H9 (cell line): Measurements from ENCODE around the gene PI3. TPM values are rescaled to one million over a fixed set of nuclear protein-coding genes. Genes with fewer than 3 reads are reported as not detected.

ENCODE experiments used
- DNase-seq: peaks from one replicate; pipeline ENCODE4 v3.0.0-alpha.2; 2017
- H2AFZ ChIP-seq: one replicate; pipeline ENCODE4 v1.6.1; 2013; ENCODE audit warnings: mild to moderate bottlenecking, low read length, control low read depth, moderate library complexity
- H2AK5ac ChIP-seq: 2 replicates; pipeline ENCODE4 v1.6.1; 2013; ENCODE audit warnings: low read length, control low read depth, mixed read lengths; ENCODE audit not compliant: insufficient read length
- H2BK120ac ChIP-seq: one replicate; pipeline ENCODE4 v1.6.1; 2013; ENCODE audit warnings: low read depth, mild to moderate bottlenecking, low read length, control low read depth, inconsistent platforms; ENCODE audit not compliant: poor library complexity, severe bottlenecking
- H2BK12ac ChIP-seq: 2 replicates; pipeline ENCODE4 v1.6.1; 2013; ENCODE audit warnings: low read length, control low read depth, mixed read lengths, low read depth; ENCODE audit not compliant: insufficient read length
- H2BK15ac ChIP-seq: 2 replicates; pipeline ENCODE4 v1.6.1; 2013; ENCODE audit warnings: low read depth, low read length, control low read depth
- H2BK20ac ChIP-seq: one replicate; pipeline ENCODE4 v1.6.1; 2013; ENCODE audit warnings: low read depth, mild to moderate bottlenecking, low read length, control low read depth, inconsistent platforms; ENCODE audit not compliant: poor library complexity, severe bottlenecking
- H2BK5ac ChIP-seq: 2 replicates; pipeline ENCODE4 v1.6.1; 2013; ENCODE audit warnings: low read length, control low read depth, mixed read lengths; ENCODE audit not compliant: insufficient read length
- H3K14ac ChIP-seq: 2 replicates; pipeline ENCODE4 v1.6.1; 2013; ENCODE audit warnings: low read length, control low read depth; ENCODE audit not compliant: insufficient read depth
- H3K18ac ChIP-seq: 2 replicates; pipeline ENCODE4 v1.6.1; 2013; ENCODE audit warnings: low read depth, mild to moderate bottlenecking, mixed read lengths, low read length, control low read depth; ENCODE audit not compliant: insufficient read length
- H3K23ac ChIP-seq: 2 replicates; pipeline ENCODE4 v1.6.1; 2013; ENCODE audit warnings: low read length, control low read depth, mixed read lengths, low read depth; ENCODE audit not compliant: insufficient read length
- H3K23me2 ChIP-seq: 2 replicates; pipeline ENCODE4 v1.6.1; 2013; ENCODE audit warnings: low read depth, mild to moderate bottlenecking, mixed read lengths, low read length, control low read depth; ENCODE audit not compliant: insufficient read length, poor library complexity, severe bottlenecking
- H3K27ac ChIP-seq: 2 replicates; pipeline ENCODE4 v1.5.1; 2013; ENCODE audit warnings: low read length, control low read depth, mixed read lengths, low read depth; ENCODE audit not compliant: insufficient read length
- H3K27me3 ChIP-seq: 2 replicates; pipeline ENCODE4 v1.6.1; 2013; ENCODE audit warnings: low read length, control low read depth, inconsistent platforms; ENCODE audit not compliant: insufficient read depth
- H3K4ac ChIP-seq: 2 replicates; pipeline ENCODE4 v1.6.1; 2013; ENCODE audit warnings: low read depth, mild to moderate bottlenecking, control low read depth, inconsistent platforms, low read length, moderate library complexity
- H3K4me1 ChIP-seq: 2 replicates; pipeline ENCODE4 v1.6.1; 2013; ENCODE audit warnings: low read length, control low read depth, inconsistent platforms; ENCODE audit not compliant: insufficient read depth
- H3K4me2 ChIP-seq: 2 replicates; pipeline ENCODE4 v1.6.1; 2013; ENCODE audit warnings: low read length, control low read depth, mixed read lengths; ENCODE audit not compliant: insufficient read length, insufficient read depth
- H3K56ac ChIP-seq: 2 replicates; pipeline ENCODE4 v1.6.1; 2013; ENCODE audit warnings: low read depth, mild to moderate bottlenecking, mixed read lengths, low read length, control low read depth; ENCODE audit not compliant: insufficient read length
- H3K79me1 ChIP-seq: 2 replicates; pipeline ENCODE4 v1.6.1; 2013; ENCODE audit warnings: low read depth, mild to moderate bottlenecking, moderate library complexity, low read length, control low read depth, inconsistent platforms; ENCODE audit not compliant: insufficient read depth, poor library complexity, severe bottlenecking
- H3K79me2 ChIP-seq: 2 replicates; pipeline ENCODE4 v1.6.1; 2013; ENCODE audit warnings: low read length, control low read depth, inconsistent platforms; ENCODE audit not compliant: insufficient read depth
- H3K9ac ChIP-seq: 2 replicates; pipeline ENCODE4 v1.6.1; 2013; ENCODE audit warnings: low read length, control low read depth, mixed read lengths; ENCODE audit not compliant: insufficient read length; ENCODE audit errors: extremely low read depth
- H3K9me3 ChIP-seq: one replicate; pipeline ENCODE4 v1.6.1; 2013; ENCODE audit warnings: low read depth, low read length, inconsistent platforms; ENCODE audit not compliant: control insufficient read depth
- H3T11ph ChIP-seq: one replicate; pipeline ENCODE4 v1.6.1; 2013; ENCODE audit warnings: mild to moderate bottlenecking, low read length, control low read depth, inconsistent platforms
- H4K20me1 ChIP-seq: one replicate; pipeline ENCODE4 v1.6.1; 2013; ENCODE audit not compliant: control insufficient read depth, insufficient read length, insufficient read depth
- H4K5ac ChIP-seq: 2 replicates; pipeline ENCODE4 v1.6.1; 2013; ENCODE audit warnings: low read depth, mild to moderate bottlenecking, mixed read lengths, low read length, control low read depth; ENCODE audit not compliant: insufficient read length
- H4K8ac ChIP-seq: replicated peaks from 2 replicates; pipeline ENCODE4 v1.6.1; 2013; ENCODE audit warnings: low read length, control low read depth, mixed read lengths, low read depth; ENCODE audit not compliant: insufficient read length
- H4K91ac ChIP-seq: 2 replicates; pipeline ENCODE4 v1.6.1; 2013; ENCODE audit warnings: low read depth, mild to moderate bottlenecking, moderate library complexity, mixed read lengths, low read length, control low read depth; ENCODE audit not compliant: insufficient read length
- H3K27ac Mint-ChIP-seq, 3 experiments: 2 replicates in 2 of 3; 3 replicates in 1 of 3; pipeline ENCODE4 v1.8.0; 2020 to 2021; ENCODE audit warnings: mixed read lengths in 3 of 3, mild to moderate bottlenecking in 1 of 3, moderate library complexity in 1 of 3
- H3K27me3 Mint-ChIP-seq: 2 replicates; pipeline ENCODE4 v1.8.0; 2021; ENCODE audit warnings: low read depth, mild to moderate bottlenecking, moderate library complexity, mixed read lengths
- H3K36me3 Mint-ChIP-seq, 3 experiments: 2 replicates in 2 of 3; 3 replicates in 1 of 3; pipeline ENCODE4 v1.8.0; 2020 to 2021; ENCODE audit warnings: low read depth in 3 of 3, mixed read lengths in 3 of 3; ENCODE audit not compliant: insufficient read depth in 1 of 3
- H3K4me1 Mint-ChIP-seq, 2 experiments: 2 replicates each; pipeline ENCODE4 v1.8.0; 2020; ENCODE audit warnings: mixed read lengths in 2 of 2
- H3K4me3 Mint-ChIP-seq, 2 experiments: 2 replicates in 1 of 2; 3 replicates in 1 of 2; pipeline ENCODE4 v1.8.0; 2020 to 2021; ENCODE audit warnings: mild to moderate bottlenecking in 2 of 2, mixed read lengths in 2 of 2, moderate library complexity in 1 of 2
- H3K9me3 Mint-ChIP-seq, 2 experiments: 2 replicates in 1 of 2; 3 replicates in 1 of 2; pipeline ENCODE4 v1.8.0; 2020; ENCODE audit warnings: mild to moderate bottlenecking in 2 of 2, mixed read lengths in 2 of 2, moderate library complexity in 1 of 2
- WGBS: extraction: QIAGEN DNeasy Blood & Tissue Kit; methylation state at CpG from one replicate; pipeline ENCODE4 v1.1.7; 2013; ENCODE audit warnings: missing lambda C conversion rate, low lambda C conversion rate, mixed read lengths; ENCODE audit not compliant: insufficient read length; ENCODE audit errors: extremely low coverage; 5-methylcytosine and 5-hydroxymethylcytosine counted together
- total RNA-seq: library from RNA; stranded (reverse); gene quantifications from 2 replicates; pipeline ENCODE4 v1.2.1, GENCODE V29; 2021
- TF ChIP-seq, protein P1 (sequence below): fragments of 200-600 bp; sonication (generic); conservative IDR thresholded peaks from 3 replicates; pipeline ENCODE4 v1.8.0; 2021; ENCODE audit warnings: antibody characterized with exemption, mild to moderate bottlenecking

The PI3 gene
- total RNA-seq, 1 experiment from 2014 or later = not detected

DNA sequence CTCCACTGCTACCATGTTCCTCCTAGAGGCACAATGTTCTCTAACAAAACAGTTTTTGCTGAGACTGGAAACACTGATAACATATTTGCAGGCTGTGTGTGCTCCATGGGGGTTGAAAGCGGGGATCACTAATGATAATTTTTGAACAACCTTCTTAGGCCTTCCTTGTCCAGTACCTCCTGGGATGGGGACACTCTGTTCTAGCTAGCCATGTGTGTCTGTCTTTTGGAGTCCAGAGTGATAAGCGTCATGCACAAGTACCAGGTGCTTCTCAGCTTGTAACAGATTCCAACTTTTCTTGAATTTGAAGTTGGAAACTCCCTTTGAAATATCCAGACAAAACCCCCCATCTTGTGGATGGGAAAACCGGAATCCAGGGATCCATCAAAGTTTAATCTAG, 15.2 kb downstream of the PI3 start:
- no peaks in the 10 kb centered on the region; the same call in 1 of the 2 replicates for H3K79me2 ChIP-seq
- DNase-seq = no peak
- TF ChIP-seq, protein P1, sequence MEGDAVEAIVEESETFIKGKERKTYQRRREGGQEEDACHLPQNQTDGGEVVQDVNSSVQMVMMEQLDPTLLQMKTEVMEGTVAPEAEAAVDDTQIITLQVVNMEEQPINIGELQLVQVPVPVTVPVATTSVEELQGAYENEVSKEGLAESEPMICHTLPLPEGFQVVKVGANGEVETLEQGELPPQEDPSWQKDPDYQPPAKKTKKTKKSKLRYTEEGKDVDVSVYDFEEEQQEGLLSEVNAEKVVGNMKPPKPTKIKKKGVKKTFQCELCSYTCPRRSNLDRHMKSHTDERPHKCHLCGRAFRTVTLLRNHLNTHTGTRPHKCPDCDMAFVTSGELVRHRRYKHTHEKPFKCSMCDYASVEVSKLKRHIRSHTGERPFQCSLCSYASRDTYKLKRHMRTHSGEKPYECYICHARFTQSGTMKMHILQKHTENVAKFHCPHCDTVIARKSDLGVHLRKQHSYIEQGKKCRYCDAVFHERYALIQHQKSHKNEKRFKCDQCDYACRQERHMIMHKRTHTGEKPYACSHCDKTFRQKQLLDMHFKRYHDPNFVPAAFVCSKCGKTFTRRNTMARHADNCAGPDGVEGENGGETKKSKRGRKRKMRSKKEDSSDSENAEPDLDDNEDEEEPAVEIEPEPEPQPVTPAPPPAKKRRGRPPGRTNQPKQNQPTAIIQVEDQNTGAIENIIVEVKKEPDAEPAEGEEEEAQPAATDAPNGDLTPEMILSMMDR = no peak
- no peak overlapping the region for H4K5ac ChIP-seq
- no peaks in the 10 kb centered on the region for H3K9me3 Mint-ChIP-seq
- H2BK15ac ChIP-seq = no peak overlapping the region
- H3K4me3 Mint-ChIP-seq = no peak overlapping the region
- H3K9ac ChIP-seq = no peak overlapping the region
- no peak overlapping the region for H2BK120ac ChIP-seq
- H2AFZ ChIP-seq = no peak overlapping the region
- no peaks in the 10 kb centered on the region for H3K9me3 ChIP-seq
- no peak overlapping the region for H2BK20ac ChIP-seq
- H4K91ac ChIP-seq = no peak overlapping the region
- H3K36me3 Mint-ChIP-seq = no peaks in the 10 kb centered on the region
- no peaks in the 10 kb centered on the region for H3K4me1 ChIP-seq
- H2BK5ac ChIP-seq = no peak overlapping the region
- H3K23me2 ChIP-seq = no peaks in the 10 kb centered on the region
- H3K79me1 ChIP-seq = no peaks in the 10 kb centered on the region
- no peak overlapping the region for H3K4me2 ChIP-seq
- H2AK5ac ChIP-seq = no peak overlapping the region
- no peaks in the 10 kb centered on the region for H3K27me3 ChIP-seq
- no peak overlapping the region for H3K27ac ChIP-seq
- no peak overlapping the region for H3K4ac ChIP-seq
- no peaks in the 10 kb centered on the region for H3K4me1 Mint-ChIP-seq
- H3K27ac Mint-ChIP-seq = no peak overlapping the region
- peaks cover 6% of the 10 kb centered on the region for H3K27me3 Mint-ChIP-seq
- WGBS = no CpG with 5 or more reads among the region's 3 CpGs
- no peak overlapping the region for H3K14ac ChIP-seq
- no peak overlapping the region for H3K18ac ChIP-seq
- no peak overlapping the region for H3T11ph ChIP-seq
- no peak overlapping the region for H4K8ac ChIP-seq
- H4K20me1 ChIP-seq = no peaks in the 10 kb centered on the region
- no peak overlapping the region for H3K56ac ChIP-seq
- no peak overlapping the region for H3K23ac ChIP-seq
- H2BK12ac ChIP-seq = no peak overlapping the region
